GM03348 (cell line): Measurements from ENCODE around the gene RIOK1.
"Not testable (repeated sequence)": the region's sequence is repeated elsewhere in the genome, so short reads cannot be mapped to it uniquely, and the experiment has no call there.

Experiments used
- DNase-seq: peaks from one replicate; pipeline ENCODE4 v3.0.0; 2012; ENCODE audit warnings: low spot score

RIOK1 gene

GRCh38 chr6:7441048-7441775 lies 51.6 kb downstream of the RIOK1 start:
- no peak for DNase-seq

GRCh38 chr6:7442467-7442866 lies 52.9 kb downstream of the RIOK1 start:
- DNase-seq = no peak

- peak; percentile 82 for DNase-seq
These were observed 55.5 kb downstream of the RIOK1 start for GRCh38 chr6:7445101-7445500.

- DNase-seq = peak; percentile 29
These were observed 56.4 kb downstream of the RIOK1 start for GRCh38 chr6:7445885-7446461.

- DNase-seq = no peak
These were observed 57.2 kb downstream of the RIOK1 start for GRCh38 chr6:7446619-7447325.

GRCh38 chr6:7448232-7448631 lies 58.6 kb downstream of the RIOK1 start:
- no peak for DNase-seq

GRCh38 chr6:7449018-7449417 lies 59.4 kb downstream of the RIOK1 start:
- DNase-seq = no peak

GRCh38 chr6:7451326-7451725 lies 61.7 kb downstream of the RIOK1 start:
- DNase-seq = no peak

- DNase-seq = no peak
These were observed 63.3 kb downstream of the RIOK1 start for GRCh38 chr6:7452898-7453297.

GRCh38 chr6:7454696-7455358 lies 65.2 kb downstream of the RIOK1 start:
- DNase-seq = no peak

GRCh38 chr6:7456302-7456701 lies 66.7 kb downstream of the RIOK1 start:
- not testable (repeated sequence) for DNase-seq

GRCh38 chr6:7461416-7461815 lies 71.8 kb downstream of the RIOK1 start:
- peak; percentile 33 for DNase-seq

- peak; percentile 76 for DNase-seq
These were observed 74.2 kb downstream of the RIOK1 start for GRCh38 chr6:7463785-7464184.

- DNase-seq = no peak
These were observed 77.6 kb downstream of the RIOK1 start for GRCh38 chr6:7467007-7467897.
